NCI-H2196 (cell line): Measurements from ENCODE around the gene PNPLA2.
A peak's percentile ranks its signal among the peaks of the same experiment; 100 is the strongest.

Experiments used
- DNase-seq: peaks from one replicate; lab custom pipeline; 2025; ENCODE audit not compliant: unreplicated experiment; lab: John Stamatoyannopoulos, UW

Gene PNPLA2

DNA sequence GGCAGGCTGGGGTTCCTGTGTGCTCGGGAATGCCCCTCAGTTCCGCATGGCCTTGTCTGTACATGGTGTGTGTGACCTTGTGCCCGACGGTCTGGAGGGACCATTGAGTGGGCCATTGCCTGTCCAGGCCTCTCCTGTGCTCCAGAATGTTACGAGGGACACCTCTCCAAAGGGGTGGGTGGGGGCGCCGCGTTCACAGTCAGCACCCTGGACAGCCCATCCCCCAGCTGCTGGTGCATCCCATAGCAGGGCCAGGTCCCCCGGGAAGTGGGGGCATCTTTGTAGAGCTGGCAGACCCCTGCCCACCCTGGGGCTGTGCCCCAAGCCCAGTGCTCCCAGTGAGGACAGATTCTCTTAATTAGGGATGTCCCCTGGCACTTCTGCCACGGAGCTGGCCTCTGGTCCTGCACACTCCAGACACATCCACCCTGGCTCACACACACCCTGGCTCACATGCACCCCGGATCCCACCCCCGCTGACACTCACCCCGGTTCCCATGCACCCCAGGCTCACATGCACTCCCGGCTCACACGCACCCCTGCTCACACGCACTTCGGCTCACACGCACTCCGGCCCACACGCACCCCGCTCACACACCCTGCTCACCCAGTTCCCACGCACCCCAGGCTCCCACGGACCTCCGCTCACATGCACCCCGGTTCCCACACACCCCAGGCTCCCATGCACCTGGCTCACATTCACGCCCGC is 39.5 kb downstream of the PNPLA2 start:
- DNase-seq = no peak

DNA sequence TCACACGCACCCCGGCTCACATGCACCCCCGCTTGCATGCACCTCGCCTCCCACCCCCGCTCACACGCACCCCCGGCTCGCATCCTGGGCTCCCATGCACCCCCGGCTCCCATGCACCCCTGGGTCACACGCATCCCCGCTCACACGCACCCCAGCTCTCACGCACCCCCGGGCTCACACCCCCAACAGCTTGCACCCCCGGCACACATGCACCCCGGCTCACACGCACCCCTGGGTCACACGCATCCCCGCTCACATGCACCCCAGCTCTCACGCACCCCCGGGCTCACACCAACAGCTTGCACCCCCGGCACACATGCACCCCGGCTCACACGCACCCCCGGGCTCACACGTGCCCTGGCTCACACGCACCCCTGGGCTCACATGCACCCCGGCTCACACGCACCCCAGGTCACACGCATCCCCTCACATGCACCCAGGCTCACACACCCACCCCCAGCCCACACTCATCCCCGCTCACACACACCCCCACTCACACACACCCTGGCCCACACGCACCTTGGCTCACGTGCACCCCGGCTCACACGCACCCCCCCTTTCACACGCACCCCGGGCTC is 40.1 kb downstream of the PNPLA2 start:
- DNase-seq = no peak

DNA sequence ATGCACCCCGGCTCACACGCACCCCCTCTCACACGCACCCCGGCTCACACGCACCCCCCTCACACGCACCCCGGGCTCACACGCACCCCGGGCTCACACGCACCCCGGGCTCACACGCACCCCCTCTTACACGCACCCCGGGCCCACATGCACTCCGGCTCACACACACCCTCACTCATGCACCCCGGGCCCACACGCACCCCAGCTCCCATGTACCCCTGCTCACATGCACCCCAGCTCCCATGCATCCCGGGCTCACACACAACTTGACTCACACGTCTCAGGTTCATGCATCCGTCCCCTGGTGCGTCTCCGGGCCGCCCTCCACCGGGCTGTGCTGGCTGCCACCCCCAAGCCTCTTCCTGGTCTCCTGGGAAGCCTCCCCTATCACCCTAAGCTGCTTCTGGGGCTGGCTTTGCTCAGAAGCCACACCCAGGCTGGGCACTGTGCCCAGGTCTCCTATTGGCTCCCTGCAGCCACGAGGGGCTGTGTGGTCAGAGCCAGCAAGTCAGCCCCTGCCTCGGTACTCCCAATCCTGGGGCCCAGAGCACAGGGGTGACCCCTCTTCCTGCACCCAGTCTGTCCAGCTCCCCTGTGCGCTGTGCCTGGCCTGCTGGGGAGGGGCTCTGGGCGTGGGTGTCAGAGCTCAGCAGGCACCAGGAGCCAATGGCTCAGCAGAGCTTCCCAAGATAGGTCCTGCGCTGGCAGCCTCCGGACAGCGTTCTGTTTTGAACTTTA is 40.8 kb downstream of the PNPLA2 start:
- DNase-seq = peak; percentile 88

DNA sequence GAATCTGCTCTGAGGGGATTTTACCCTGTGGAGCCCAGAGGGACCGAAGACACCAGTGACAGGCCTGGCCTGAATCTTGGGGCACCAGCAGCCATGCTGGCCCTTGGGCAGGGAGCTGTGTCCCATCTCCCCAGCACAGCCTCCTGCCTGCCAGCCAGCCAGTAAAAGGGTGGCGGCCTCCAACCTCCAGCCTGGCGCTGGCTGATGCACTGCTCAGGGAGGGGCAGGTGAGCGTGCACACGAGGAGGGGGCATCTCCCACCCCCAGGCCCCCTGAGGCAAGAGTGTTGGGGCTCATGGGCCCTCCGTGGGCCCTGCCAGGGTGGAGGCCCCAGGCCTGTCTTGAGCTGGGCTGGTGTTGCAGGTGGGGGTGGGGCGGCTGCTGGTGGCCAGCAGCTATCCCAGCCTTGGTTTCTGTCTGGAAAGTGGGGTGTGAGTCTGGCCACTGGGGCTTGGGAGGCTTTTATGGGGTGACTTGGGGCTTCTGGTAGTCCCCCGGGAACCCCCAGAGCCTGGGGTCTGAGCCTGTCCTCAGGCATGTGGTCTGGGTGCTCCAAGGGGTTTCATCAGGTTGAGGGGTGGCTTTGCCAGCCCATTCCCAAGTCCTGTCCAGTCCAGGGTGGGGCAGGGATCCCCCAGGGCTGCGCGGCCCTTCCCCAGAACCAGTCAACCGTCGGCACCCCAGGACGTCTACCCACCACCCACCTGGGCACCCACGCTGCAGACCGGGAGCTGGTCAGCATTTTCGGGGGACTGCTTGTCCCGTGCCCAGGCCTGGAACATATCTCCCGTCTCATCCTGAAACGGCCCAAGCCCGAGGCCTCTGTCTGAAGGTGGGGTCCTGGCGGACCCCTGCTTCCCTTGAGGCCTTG is 41.8 kb downstream of the PNPLA2 start:
- DNase-seq = no peak

DNA sequence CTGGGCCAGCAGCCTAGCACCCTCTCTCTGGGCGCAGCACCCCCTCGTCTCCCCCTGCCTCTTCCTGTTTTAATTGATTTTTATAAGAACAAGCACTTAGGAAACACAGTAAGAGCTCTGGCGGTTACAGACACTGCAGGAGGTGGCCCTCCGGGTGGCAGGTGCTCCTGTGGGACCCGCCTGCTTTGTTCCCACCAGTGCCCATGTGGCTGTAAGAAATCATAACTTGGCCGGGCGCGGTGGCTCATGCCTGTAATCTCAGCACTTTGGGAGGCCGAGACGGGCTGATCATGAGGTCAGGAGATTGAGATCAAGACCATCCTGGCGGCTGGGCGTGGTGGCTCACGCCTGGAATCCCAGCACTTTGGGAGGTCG is 42.4 kb downstream of the PNPLA2 start:
- no peak for DNase-seq

DNA sequence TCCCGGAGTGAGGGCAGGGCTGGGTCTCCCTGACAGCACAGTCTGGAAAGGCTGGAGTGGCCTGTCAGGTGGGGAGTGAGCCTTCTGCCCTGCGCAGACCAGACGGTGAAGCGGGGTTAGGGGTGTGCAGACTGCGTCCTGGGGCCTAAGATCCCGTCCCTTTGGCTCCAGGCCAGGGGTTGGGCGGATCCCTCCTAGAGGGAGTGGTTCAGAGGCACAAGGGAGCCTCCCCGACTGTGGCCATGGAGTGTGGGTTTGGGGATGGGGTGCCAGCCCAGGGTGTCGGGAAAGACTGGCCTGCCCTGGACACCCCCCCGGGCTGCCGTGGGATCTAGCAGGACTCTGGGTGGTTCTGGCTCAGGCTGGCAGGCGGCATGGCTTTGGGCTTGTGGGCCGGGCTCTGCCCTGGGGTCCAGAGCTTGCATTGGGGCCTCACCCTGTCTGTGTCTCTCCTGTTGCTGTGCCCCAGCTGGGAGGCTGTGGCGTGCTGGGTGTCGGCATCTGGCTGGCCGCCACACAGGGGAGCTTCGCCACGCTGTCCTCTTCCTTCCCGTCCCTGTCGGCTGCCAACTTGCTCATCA is 43.5 kb downstream of the PNPLA2 start:
- DNase-seq = no peak

DNA sequence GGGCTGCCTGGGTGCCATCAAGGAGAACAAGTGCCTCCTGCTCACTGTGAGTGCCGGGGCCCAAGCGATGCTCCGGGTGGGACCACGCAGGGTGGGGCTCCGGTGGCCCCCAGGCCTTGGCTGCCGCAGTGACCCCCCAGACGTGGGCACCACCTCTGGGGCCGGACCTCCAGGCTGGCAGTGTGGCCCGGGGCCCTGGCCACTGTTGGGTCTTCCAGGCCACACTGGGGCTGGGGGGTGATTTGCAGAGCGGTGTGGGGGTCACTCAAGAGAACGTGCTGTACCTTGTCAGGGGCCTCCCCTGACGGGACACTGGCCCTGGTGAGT is 43.9 kb downstream of the PNPLA2 start:
- no peak for DNase-seq

DNA sequence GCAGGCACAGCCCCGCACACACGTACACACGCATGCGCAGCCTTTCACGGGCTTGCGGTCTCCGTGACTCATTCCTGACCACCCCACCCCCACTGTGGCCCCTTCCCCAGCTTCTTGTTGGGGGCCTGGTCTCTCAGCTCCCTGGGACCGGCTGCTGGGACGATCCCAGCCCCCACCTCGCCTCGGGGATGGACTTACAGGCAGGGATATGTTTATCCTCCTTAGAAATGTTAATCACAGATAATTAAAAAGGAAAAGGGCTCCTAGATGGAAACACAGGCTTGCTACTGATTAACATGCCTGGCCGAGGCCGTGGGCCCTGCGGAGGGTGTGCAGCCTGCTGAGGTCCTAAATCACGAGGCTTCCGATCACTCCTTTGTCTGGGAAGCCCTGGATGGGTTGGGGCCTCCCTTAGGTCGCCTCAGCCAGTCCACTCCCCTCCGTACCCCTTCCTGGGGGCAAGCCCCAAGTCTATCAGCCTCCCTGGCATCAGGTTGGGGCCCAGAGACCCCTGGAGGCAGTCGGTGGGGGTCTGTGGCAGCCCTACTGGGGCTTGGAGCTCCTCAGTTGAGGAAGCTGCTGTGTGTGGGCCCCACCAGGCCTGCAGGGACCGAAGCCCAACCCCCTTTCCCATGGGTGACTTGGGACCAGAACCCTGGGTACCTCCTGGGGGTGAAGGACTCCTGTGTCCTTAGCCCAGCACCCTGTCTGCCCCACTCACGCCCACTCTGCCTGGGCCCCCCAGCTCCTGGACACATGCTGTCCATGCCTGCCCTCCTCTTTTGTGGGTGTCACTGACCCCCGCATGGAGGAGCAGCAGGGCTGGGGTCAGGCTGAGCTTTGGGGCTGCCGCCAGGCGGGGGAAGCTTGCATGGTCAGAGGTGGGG is 44.6 kb downstream of the PNPLA2 start:
- no peak for DNase-seq

DNA sequence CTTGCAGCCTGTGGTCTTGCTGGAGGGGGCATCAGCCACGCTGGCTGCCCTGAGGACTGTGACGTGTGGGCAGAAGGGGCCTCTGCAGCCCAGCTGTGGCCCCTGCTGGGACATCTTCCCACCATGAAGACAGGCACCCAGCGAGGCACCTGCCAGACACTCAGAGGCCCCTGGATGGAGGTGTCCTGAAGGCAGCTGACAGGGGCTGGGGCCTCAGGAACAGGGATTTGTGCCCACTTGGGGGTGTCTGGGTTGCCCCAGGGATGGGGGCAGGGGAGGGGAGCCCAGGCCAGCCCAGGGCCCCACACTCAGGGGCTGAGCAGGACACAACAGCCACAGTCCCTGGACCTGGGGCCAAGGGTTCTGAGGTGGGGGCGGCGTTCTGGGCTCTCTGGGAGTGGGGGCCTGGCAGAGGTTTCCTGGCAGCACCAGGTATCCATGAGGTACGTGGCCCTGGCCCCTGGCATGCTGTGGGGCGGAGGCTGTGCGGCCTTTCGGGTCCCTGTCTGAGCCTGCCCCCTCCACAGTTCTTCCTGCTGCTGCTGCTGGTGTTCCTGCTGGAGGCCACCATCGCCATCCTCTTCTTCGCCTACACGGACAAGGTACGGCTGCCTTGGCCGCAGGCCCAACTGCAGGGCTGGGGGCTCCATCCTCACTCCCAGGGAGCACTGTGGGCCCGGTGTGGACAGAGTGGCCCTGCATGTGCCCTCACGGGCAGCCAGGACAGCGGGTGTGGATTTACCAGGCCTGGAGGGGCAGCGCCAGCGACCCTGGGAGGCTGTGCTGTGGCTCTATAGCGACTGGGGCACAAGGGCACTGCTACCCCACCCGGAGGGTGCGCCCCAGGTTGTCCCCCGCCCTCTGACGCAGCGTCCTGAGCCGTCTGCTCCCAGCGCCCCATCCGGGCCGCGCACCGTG is 45.5 kb downstream of the PNPLA2 start:
- no peak for DNase-seq

DNA sequence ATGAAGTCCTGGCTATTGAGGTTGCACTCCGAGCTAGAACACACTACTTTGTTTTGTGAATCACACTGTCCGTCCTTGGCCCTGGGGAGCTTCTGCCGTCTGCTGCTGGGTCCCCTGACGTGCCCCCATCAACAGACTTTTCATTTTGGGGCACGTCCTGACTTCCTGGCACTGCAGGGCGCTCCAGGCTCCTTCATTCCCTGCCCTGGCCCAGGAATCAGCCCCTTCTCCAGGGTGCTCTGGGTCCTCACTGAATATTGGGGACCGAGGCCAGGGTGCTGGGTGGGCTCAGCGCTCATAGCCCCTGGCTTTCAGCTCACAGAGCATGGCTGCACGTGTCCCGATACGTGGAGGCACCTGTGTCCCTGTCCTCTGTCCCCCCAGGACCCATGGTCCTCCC is 46.2 kb downstream of the PNPLA2 start:
- DNase-seq = no peak

DNA sequence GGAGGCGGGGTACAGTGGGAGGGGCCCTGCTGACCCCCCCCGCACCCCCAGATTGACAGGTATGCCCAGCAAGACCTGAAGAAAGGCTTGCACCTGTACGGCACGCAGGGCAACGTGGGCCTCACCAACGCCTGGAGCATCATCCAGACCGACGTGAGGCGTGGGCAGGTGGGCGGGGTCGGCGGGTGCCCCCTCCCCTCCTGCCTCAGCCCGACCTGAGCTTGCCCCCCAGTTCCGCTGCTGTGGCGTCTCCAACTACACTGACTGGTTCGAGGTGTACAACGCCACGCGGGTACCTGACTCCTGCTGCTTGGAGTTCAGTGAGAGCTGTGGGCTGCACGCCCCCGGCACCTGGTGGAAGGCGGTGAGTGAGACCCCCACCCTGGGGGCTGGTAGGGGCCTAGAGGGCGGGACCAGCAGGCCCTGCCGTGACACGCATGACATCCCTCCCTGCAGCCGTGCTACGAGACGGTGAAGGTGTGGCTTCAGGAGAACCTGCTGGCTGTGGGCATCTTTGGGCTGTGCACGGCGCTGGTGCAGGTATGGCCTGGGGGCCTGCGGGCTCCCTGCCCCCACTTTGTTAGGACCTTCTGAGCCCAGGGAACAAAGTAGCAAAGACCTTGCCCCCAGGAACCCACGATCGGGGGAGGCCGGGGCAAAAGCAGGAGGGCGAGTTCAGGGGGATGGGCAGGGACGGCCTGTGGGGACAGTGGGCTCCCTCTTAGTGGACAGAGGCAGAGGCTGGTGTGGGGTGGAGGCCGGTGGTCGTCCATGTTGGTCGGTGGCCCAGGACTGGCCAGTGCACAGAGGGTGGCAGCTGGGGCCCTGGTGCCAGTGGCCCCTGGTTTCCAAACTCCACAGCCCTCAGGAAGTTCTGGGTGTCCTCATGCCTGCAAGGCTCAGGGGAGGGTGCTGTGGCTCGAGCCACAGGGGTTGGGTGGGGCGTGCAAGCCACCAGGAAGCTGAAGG is 47.0 kb downstream of the PNPLA2 start:
- DNase-seq = no peak

DNA sequence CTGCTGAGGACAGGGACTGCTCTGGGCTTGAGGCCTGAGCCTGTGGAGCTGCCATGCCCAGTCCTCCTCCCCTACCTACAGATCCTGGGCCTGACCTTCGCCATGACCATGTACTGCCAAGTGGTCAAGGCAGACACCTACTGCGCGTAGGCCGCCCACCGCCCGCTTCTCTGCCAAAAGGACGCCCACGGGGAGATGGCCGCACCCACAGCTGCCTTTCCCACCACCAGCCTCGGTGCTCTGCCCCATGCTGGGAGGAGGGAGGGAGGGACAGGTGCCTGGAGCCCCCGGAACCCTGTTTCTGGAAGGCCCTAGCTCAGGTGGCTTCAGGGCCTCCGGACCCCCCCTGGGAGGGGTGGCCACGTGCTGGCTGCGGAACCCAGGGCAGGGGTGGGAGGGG is 47.8 kb downstream of the PNPLA2 start:
- no peak for DNase-seq

DNA sequence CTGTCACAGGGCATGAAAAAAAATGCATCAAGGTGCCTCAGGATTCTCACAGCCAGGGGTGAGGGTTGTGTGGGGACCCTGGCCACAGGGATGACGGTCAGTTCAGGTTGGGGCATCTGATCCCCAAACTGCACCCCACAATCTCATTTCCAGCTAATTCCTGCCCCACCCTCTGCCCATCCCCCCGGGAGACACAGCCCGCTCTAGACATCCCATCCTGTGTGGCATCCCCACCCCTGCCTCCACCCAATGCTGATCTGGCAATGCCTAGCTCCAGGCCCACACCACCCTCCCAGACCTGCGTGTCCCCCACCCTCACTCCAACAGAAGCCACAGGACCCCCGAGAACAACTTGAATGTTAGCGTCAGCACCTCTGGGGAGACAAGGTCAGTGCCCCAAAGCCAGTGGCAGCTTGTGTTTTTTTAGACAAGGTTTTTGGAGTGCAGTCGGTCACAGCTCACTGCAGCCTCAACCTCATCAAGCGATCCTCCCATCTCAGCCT is 49.2 kb downstream of the PNPLA2 start:
- DNase-seq = no peak

DNA sequence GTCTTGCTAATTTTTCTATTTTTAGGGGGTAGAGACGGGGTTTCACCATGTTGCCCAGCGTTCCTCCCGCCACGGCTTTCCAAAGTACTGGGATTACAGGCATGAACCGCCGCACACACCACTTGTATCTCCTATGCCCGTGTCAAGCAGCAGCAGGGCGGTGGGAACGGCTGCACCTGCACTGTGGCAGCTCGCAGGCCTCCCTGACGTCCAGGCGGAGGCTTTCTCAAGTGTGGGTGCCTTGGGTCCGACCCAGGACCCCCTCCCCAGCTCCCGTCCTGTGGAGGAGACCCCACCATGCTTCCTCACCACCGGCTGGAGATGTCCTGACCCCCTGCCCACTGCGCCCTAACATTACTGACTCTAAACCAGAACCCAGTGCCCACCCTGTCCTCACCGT is 49.7 kb downstream of the PNPLA2 start:
- DNase-seq = no peak

DNA sequence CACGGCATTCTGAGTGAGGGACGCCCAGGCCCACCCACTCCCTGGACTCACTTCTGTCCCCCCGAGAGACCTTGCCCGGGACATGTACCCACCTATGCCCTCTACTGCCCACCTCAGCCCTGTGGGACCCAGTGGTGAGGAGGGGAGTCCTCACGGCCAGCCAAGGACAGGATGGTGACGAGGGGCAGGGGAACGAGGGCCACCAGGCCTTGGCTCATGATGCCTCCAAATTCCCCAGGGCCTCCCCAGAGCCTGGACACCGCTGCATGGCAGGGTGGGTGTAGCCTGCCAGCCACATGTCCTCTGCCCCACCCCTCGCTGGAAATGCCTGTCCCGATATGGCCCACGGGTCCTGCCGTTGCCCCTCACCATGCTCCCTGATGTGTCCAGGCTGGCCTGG is 50.1 kb downstream of the PNPLA2 start:
- DNase-seq = no peak

DNA sequence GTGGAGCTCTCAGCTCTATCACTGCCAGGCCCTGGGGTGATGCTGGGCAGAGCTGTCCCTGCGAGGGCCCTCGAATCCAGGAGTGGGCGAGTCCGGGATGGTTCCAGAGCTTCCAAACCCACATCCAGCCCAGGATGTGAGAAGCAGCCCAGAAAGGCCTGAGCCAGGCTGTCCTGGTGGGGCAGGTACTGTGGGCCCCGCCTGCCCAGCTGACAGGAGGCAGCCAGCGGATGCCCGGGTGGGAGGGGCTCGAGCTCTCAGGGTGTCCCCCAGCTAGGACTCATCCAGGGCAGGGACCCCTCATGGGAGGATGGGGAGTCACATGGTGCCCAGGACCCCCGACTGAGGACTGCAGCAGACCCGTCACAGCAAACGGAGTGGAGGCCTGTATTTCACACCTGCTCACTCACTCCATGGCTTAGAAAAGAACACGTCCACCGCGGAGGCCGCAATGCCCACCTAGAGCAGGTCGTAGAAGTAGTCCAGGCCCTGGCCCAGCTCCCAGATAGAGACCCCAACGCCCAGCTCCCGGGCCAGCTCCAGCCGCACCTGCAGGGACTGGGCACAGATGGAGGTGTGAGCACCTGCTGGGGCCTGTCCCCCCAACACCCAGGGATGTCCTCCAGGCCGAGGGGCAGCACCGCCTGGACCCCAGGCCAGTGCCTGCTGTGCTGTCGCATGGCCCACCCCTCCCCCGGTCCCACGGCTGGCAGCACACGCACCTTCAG is 50.8 kb downstream of the PNPLA2 start:
- DNase-seq = no peak

DNA sequence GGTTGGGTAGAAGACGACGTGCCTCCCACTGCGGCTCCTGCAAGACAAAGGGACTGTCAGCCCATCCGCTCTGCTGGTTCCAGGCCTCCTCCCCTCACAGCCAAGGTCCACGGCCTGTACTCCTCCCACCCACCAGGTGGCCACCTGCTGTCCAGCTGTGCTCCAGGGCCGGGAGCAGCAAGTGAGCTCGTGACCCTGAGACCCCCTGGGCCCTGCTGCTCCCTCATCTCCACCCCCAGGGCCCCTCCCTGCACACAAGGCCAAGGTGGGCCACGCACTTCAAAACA is 51.4 kb downstream of the PNPLA2 start:
- no peak for DNase-seq

DNA sequence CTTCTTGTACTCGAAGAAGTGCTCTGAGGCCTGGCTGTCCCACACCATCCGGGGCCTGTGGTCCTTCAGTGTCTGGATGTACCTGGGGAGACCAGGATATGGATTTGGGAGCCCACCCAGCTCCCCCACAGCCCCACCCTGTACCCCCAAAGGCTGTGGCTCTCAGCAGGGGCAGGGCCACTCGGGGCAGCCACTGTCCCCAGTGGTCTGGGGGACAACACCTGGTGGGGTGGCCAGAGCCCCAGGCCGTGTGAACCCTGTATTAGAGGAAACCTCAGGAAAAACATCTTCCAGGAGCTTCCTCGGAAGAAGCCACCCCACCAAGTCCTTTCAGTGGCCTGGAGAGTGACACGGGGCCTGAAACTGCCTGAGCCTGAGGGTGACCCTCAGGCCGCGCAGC is 51.7 kb downstream of the PNPLA2 start:
- no peak for DNase-seq
